Pulmonary artery endothelial cell (primary cell): ENCODE measurements around the gene POLDIP2. TPM values are rescaled to one million over a fixed set of nuclear protein-coding genes. Genes with fewer than 3 reads are reported as not detected.
"Not testable (repeated sequence)": the region's sequence is repeated elsewhere in the genome, so short reads cannot be mapped to it uniquely, and the experiment has no call there.

ENCODE experiments used
- DNase-seq: peaks from one replicate; pipeline ENCODE4 v3.0.0-alpha.2; 2011; ENCODE audit warnings: low read depth, low spot score
- total RNA-seq: library from RNA; depleted of rRNA; stranded (reverse); fragments of >200 nt; gene quantifications from 2 replicates; pipeline ENCODE4 v1.2.3, GENCODE V29; 2014

POLDIP2 gene
- total RNA-seq, 1 donor from 2014 or later = 107 TPM

- DNase-seq = no peak
Observed at GRCh38 chr17:28366605-28367004, 9.3 kb upstream of the POLDIP2 start.

DNA sequence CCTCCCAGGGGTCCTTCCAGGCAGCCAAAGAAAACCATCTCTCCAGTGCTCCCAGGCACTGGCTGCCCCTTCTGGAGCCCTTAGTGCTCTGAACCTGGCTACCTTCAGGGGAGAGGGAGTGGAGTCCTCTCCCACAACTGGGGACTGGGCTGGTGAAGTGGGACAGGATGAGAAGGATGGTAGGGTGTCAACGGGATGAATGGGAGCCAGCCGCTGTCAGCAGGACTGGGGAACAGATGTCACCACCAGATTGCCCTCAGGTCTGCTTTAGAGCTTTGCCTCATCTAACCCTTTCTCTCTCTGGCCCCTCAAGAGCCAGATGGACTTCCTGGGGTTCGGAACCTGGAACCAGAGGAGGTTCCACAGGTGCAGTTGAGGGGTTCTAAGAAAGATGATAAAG lies 8.2 kb upstream of the POLDIP2 start:
- no peak for DNase-seq

- DNase-seq = no peak
Observed at GRCh38 chr17:28364665-28365363, 7.5 kb upstream of the POLDIP2 start, which contains the start of gene SEBOX. Gene SEBOX, minus strand, starts transcription at chr17:28365199. Its CDS starts 48 bp downstream, at chr17:28365151.

- DNase-seq = no peak
Observed at GRCh38 chr17:28363776-28364650, 6.7 kb upstream of the POLDIP2 start.

DNA sequence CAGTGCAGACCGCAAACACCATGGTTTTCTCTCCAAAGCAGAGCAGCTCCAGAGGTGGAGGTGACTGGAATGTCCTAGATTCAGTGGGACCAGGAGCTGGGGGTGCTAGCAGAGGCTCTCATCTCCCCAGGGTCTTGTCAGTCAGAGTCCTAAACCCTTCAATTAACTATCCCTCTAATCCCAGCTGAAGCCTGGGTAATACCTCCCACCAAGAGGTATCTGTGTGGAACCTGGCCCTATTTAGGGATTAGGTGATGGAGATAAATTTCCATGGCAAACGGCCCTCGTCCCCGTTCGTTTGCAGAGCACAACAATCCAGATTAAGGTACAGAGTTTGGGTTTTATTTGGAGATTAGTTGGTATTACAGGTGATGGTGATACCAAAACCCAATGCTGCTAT lies 5.9 kb upstream of the POLDIP2 start:
- no peak for DNase-seq

GRCh38 chr17:28357901-28358197 lies 522 bp upstream of the POLDIP2 start:
- no peak for DNase-seq

- DNase-seq = no peak
Observed at GRCh38 chr17:28350271-28350670, 7.1 kb downstream of the POLDIP2 start.

DNA sequence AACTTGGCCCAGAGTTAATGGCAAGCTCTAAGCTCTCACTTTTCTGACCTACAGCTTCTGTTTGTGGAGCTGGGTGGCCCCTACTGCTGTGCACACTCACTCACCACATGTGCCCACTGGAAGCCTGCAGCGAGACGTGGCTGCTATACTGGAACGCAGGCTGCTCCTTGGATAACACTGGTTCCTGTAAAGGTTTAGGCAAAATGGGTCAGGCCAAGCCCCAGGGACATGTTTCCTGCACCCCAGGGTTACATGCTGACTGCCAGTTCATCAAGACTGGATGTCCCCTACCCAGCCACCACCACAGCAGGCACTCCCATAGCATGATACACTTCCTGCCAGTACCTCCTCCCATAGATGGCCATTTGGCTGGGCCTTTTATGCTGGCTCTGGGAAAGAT lies 8.3 kb downstream of the POLDIP2 start:
- no peak for DNase-seq

DNA sequence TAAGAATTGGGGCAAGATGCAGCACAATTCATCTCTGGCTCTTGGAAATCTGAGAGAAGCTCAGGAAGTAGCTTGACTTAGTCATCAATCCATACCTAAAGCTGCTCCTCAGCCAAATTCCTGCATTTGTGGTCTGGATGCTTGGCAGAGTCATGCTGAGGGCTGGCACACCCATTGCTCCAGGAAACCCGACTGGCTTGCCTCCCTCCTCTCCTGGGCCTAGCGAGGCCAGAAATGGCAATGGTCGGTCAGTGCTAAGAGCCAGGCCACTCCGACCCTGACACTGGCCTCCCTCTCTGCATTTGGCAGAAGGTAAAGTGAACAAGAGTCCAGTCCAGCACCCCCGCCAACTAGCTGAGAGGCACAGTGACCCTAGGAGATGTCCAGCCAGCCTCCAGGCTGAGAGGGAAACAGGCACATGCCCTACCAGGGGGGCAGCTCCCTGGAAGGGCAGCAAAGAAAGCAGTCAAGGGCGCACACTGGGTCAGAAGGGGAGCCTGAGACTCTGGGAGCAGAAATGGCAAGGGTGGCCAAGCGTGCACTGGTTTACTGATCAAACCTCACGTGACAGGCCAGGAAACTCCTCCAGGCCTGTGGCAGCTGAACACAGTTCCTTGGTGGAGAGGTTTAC lies 10.0 kb downstream of the POLDIP2 start:
- DNase-seq = peak; percentile 56

- DNase-seq = peak; percentile 63
Observed at GRCh38 chr17:28346746-28347246, 10.5 kb downstream of the POLDIP2 start.

DNA sequence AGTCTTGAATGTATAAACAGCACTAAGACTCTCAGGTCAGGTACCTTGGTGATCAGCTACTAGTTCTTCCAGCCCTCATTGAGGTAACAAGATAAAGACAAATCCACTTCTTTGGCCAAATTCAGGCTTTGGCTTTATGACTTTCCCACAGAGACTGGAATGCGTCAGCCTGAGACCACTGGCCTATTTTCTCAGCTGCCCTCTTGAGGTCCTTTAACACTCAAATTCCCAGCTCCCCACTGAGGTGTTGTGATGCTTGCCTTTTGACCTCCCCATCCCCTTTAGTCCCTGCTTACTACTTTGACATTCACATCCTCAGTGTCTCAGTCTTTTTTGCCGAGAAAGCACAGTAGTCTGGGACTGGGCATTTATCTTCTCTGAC lies 11.1 kb downstream of the POLDIP2 start:
- no peak for DNase-seq

GRCh38 chr17:28345419-28346198 lies 11.7 kb downstream of the POLDIP2 start:
- no peak for DNase-seq

GRCh38 chr17:28344435-28344901 lies 12.9 kb downstream of the POLDIP2 start:
- no peak for DNase-seq

DNA sequence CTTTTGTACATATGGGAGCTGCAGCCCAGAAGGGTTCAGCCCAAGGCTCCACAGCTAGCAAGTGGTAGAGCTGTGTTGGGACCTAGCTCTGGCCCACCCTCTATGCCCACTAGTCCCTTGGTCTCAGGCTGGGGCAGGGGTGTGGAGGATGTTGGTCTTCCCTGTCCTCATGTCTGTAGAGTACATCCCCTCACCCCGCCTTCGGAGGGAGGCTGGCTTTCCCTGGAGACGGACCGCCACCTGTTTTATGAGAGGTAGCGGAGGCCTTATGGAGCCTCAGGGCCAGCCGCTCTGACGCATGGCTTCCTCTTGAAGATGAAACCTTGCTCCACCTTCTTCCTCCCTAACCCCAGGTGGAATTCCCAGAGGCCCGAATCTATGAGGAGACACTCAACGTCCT lies 13.3 kb downstream of the POLDIP2 start:
- no peak for DNase-seq

- DNase-seq = no peak
Observed at GRCh38 chr17:28343491-28343932, 13.8 kb downstream of the POLDIP2 start.

- no peak for DNase-seq
Observed at GRCh38 chr17:28342313-28342712, 15.0 kb downstream of the POLDIP2 start.

DNA sequence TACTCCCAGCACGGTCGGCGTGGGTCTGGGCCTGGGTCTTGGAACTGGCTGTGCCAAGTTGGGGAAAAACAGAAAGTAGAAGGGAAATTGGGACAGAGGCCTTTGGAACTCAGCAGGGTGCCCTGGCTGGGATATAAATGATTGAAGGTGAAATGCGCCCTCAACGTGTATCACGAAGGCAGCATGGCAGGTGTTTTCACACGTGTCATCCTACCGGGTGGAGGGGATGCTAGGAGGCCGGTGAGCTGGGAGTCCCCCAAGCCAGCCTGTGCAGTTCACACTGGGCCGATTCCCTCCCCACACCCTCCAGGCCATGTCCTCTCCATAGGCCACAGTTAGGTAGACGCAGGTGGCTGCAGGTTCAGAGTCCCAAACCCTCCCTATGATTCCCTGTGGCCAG lies 15.8 kb downstream of the POLDIP2 start:
- no peak for DNase-seq

GRCh38 chr17:28340374-28340773 lies 17.0 kb downstream of the POLDIP2 start:
- DNase-seq = no peak

- no peak for DNase-seq
Observed at GRCh38 chr17:28339431-28339830, 17.9 kb downstream of the POLDIP2 start.

DNA sequence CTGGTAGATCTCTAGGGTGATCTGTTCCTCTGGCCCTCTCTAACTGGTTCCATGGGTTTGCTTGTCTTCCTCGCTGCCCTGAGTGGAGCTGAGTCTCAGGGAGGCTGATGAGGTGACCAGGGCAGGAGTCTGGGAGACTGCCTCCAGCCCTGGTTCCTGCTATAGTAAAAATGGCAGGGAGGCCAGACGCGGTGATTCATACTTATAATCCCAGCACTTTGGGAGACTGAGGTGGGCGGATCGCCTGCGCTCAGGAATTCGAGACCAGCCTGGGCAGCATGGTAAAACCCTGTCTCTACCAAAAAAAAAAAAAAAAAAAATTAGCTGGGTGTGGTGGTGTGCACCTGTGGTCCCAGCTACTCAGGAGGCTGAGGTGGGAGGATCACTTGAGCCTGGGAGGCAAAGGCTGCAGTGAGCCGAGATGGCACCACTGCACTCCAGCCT lies 18.5 kb downstream of the POLDIP2 start:
- not testable (repeated sequence) for DNase-seq
